ENCODE results near the gene OR2H2. TPM values are rescaled to one million over a fixed set of nuclear protein-coding genes. Genes with fewer than 3 reads are reported as not detected.
A peak's percentile ranks its signal among the peaks of the same experiment; 100 is the strongest.

OR2H2 gene
- total and polyA plus RNA-seq, 2 donors: under 0.01 TPM; not detected in 1

GRCh38 chr6:29559524-29560287 is 25.2 kb upstream of the OR2H2 start, which contains the start of gene UBD:
TSS of gene UBD (minus strand) at chr6:29559732. CDS start at chr6:29559701, 31 bp downstream.
- peak within 1 kb of the TSS in 1 of 2 donors; percentile 15 for H3K27ac ChIP-seq (ENCODE audit: low read depth in 1 of 2, low read length in 1 of 2)
- 91% methylated on average over 6 of the region's 6 CpGs for WGBS

GRCh38 chr6:29561091-29561490 is 23.8 kb upstream of the OR2H2 start:
- Histone ChIP-seq H3K27me3 (ENCODE audit: control insufficient read depth in 2 of 2, insufficient read depth in 1 of 2, low read length in 1 of 2) (peaks cover 0 to 6% of the 10 kb centered on the region in 2 donors), H3K4me3 (ENCODE audit: low read length in 2 of 2) (no peak overlapping the region), H3K4me1 (ENCODE audit: control insufficient read depth in 2 of 2, insufficient read depth in 2 of 2, low read length in 2 of 2) (peaks cover 0 to 2% of the 10 kb centered on the region in 2 donors), H3K27ac (ENCODE audit: low read depth in 1 of 2, low read length in 1 of 2) (no peak overlapping the region), H3K36me3 (ENCODE audit: control insufficient read depth in 2 of 2, insufficient read depth in 2 of 2, low read length in 1 of 2) (no peaks in the 10 kb centered on the region), H3K9me3 (ENCODE audit: control insufficient read depth in 2 of 2, insufficient read depth in 1 of 2, low read length in 1 of 2) (no peaks in the 10 kb centered on the region)
- no peak for DNase-seq (ENCODE audit: low read depth in 6 of 9, low spot score in 9 of 9)

More at GRCh38 chr6:29559524-29560287, 25.2 kb upstream of the OR2H2 start, which contains the start of gene UBD:
- peak in 1 of 9 donors; percentile 8 for DNase-seq (ENCODE audit: low read depth in 6 of 9, low spot score in 9 of 9)
- Histone ChIP-seq H3K4me1 (ENCODE audit: control insufficient read depth in 2 of 2, insufficient read depth in 2 of 2, low read length in 2 of 2) (peaks cover 0 to 2% of the 10 kb centered on the region in 2 donors), H3K36me3 (ENCODE audit: control insufficient read depth in 2 of 2, insufficient read depth in 2 of 2, low read length in 1 of 2) (no peaks in the 10 kb centered on the region), H3K4me3 (ENCODE audit: low read length in 2 of 2) (no peak within 1 kb of the TSS), H3K27me3 (ENCODE audit: control insufficient read depth in 2 of 2, insufficient read depth in 1 of 2, low read length in 1 of 2) (peaks cover 2 to 15% of the 10 kb centered on the region in 2 donors), H3K9me3 (ENCODE audit: control insufficient read depth in 2 of 2, insufficient read depth in 1 of 2, low read length in 1 of 2) (no peaks in the 10 kb centered on the region)

- Histone ChIP-seq H3K4me3 (ENCODE audit: low read length in 2 of 2) (no peak overlapping the region), H3K27me3 (ENCODE audit: control insufficient read depth in 2 of 2, insufficient read depth in 1 of 2, low read length in 1 of 2) (peaks cover 0 to 6% of the 10 kb centered on the region in 2 donors), H3K36me3 (ENCODE audit: control insufficient read depth in 2 of 2, insufficient read depth in 2 of 2, low read length in 1 of 2) (no peaks in the 10 kb centered on the region), H3K27ac (ENCODE audit: low read depth in 1 of 2, low read length in 1 of 2) (no peak overlapping the region), H3K9me3 (ENCODE audit: control insufficient read depth in 2 of 2, insufficient read depth in 1 of 2, low read length in 1 of 2) (no peaks in the 10 kb centered on the region), H3K4me1 (ENCODE audit: control insufficient read depth in 2 of 2, insufficient read depth in 2 of 2, low read length in 2 of 2) (peaks cover 0 to 2% of the 10 kb centered on the region in 2 donors)
- WGBS: 96% methylated on average over 1 of the region's 1 CpG
- no peak for DNase-seq (ENCODE audit: low read depth in 6 of 9, low spot score in 9 of 9)
Measured at GRCh38 chr6:29561606-29562181, 23.2 kb upstream of the OR2H2 start.

- no peak for DNase-seq (ENCODE audit: low read depth in 6 of 9, low spot score in 9 of 9)
- Histone ChIP-seq H3K9me3 (ENCODE audit: control insufficient read depth in 2 of 2, insufficient read depth in 1 of 2, low read length in 1 of 2) (no peaks in the 10 kb centered on the region), H3K27me3 (ENCODE audit: control insufficient read depth in 2 of 2, insufficient read depth in 1 of 2, low read length in 1 of 2) (peaks cover 0 to 4% of the 10 kb centered on the region in 2 donors), H3K4me3 (ENCODE audit: low read length in 2 of 2) (no peak overlapping the region), H3K36me3 (ENCODE audit: control insufficient read depth in 2 of 2, insufficient read depth in 2 of 2, low read length in 1 of 2) (no peaks in the 10 kb centered on the region), H3K4me1 (ENCODE audit: control insufficient read depth in 2 of 2, insufficient read depth in 2 of 2, low read length in 2 of 2) (peaks cover 0 to 2% of the 10 kb centered on the region in 2 donors), H3K27ac (ENCODE audit: low read depth in 1 of 2, low read length in 1 of 2) (no peak overlapping the region)
- 11% methylated on average over 3 of the region's 3 CpGs for WGBS
Measured at GRCh38 chr6:29563435-29563965, 21.4 kb upstream of the OR2H2 start.

GRCh38 chr6:29564875-29565274 is 20.0 kb upstream of the OR2H2 start:
- Histone ChIP-seq H3K9me3 (ENCODE audit: control insufficient read depth in 2 of 2, insufficient read depth in 1 of 2, low read length in 1 of 2) (no peaks in the 10 kb centered on the region), H3K4me1 (ENCODE audit: control insufficient read depth in 2 of 2, insufficient read depth in 2 of 2, low read length in 2 of 2) (peaks cover 0 to 2% of the 10 kb centered on the region in 2 donors)

GRCh38 chr6:29566856-29567255 is 18.1 kb upstream of the OR2H2 start:
- no peak overlapping the region for H3K4me3 ChIP-seq (ENCODE audit: low read length in 2 of 2)
- H3K27ac ChIP-seq (ENCODE audit: low read depth in 1 of 2, low read length in 1 of 2): no peak overlapping the region
- H3K27me3 ChIP-seq (ENCODE audit: control insufficient read depth in 2 of 2, insufficient read depth in 1 of 2, low read length in 1 of 2): no peaks in the 10 kb centered on the region
- no peak for DNase-seq (ENCODE audit: low read depth in 6 of 9, low spot score in 9 of 9)
- H3K9me3 ChIP-seq (ENCODE audit: control insufficient read depth in 2 of 2, insufficient read depth in 1 of 2, low read length in 1 of 2): no peaks in the 10 kb centered on the region
- 95% methylated on average over 5 of the region's 5 CpGs for WGBS
- H3K4me1 ChIP-seq (ENCODE audit: control insufficient read depth in 2 of 2, insufficient read depth in 2 of 2, low read length in 2 of 2): no peaks in the 10 kb centered on the region
- no peaks in the 10 kb centered on the region for H3K36me3 ChIP-seq (ENCODE audit: control insufficient read depth in 2 of 2, insufficient read depth in 2 of 2, low read length in 1 of 2)

More at GRCh38 chr6:29564875-29565274, 20.0 kb upstream of the OR2H2 start:
- Histone ChIP-seq H3K36me3 (ENCODE audit: control insufficient read depth in 2 of 2, insufficient read depth in 2 of 2, low read length in 1 of 2) (no peaks in the 10 kb centered on the region), H3K27ac (ENCODE audit: low read depth in 1 of 2, low read length in 1 of 2) (no peak overlapping the region), H3K4me3 (ENCODE audit: low read length in 2 of 2) (no peak overlapping the region), H3K27me3 (ENCODE audit: control insufficient read depth in 2 of 2, insufficient read depth in 1 of 2, low read length in 1 of 2) (no peaks in the 10 kb centered on the region)
- DNase-seq (ENCODE audit: low read depth in 6 of 9, low spot score in 9 of 9): no peak

GRCh38 chr6:29567541-29567940 is 17.4 kb upstream of the OR2H2 start:
- Histone ChIP-seq H3K36me3 (ENCODE audit: control insufficient read depth in 2 of 2, insufficient read depth in 2 of 2, low read length in 1 of 2) (no peaks in the 10 kb centered on the region), H3K9me3 (ENCODE audit: control insufficient read depth in 2 of 2, insufficient read depth in 1 of 2, low read length in 1 of 2) (no peaks in the 10 kb centered on the region), H3K4me1 (ENCODE audit: control insufficient read depth in 2 of 2, insufficient read depth in 2 of 2, low read length in 2 of 2) (no peaks in the 10 kb centered on the region), H3K27ac (ENCODE audit: low read depth in 1 of 2, low read length in 1 of 2) (no peak overlapping the region), H3K27me3 (ENCODE audit: control insufficient read depth in 2 of 2, insufficient read depth in 1 of 2, low read length in 1 of 2) (no peaks in the 10 kb centered on the region), H3K4me3 (ENCODE audit: low read length in 2 of 2) (no peak overlapping the region)
- WGBS: 89% methylated on average over 2 of the region's 2 CpGs
- no peak for DNase-seq (ENCODE audit: low read depth in 6 of 9, low spot score in 9 of 9)

- 90% methylated on average over 5 of the region's 5 CpGs for WGBS
- Histone ChIP-seq H3K4me3 (ENCODE audit: low read length in 2 of 2) (no peak overlapping the region), H3K27me3 (ENCODE audit: control insufficient read depth in 2 of 2, insufficient read depth in 1 of 2, low read length in 1 of 2) (no peaks in the 10 kb centered on the region), H3K4me1 (ENCODE audit: control insufficient read depth in 2 of 2, insufficient read depth in 2 of 2, low read length in 2 of 2) (no peaks in the 10 kb centered on the region), H3K27ac (ENCODE audit: low read depth in 1 of 2, low read length in 1 of 2) (no peak overlapping the region), H3K9me3 (ENCODE audit: control insufficient read depth in 2 of 2, insufficient read depth in 1 of 2, low read length in 1 of 2) (no peaks in the 10 kb centered on the region), H3K36me3 (ENCODE audit: control insufficient read depth in 2 of 2, insufficient read depth in 2 of 2, low read length in 1 of 2) (no peaks in the 10 kb centered on the region)
- no peak for DNase-seq (ENCODE audit: low read depth in 6 of 9, low spot score in 9 of 9)
Measured at GRCh38 chr6:29567991-29568390, 16.9 kb upstream of the OR2H2 start.

- Histone ChIP-seq H3K36me3 (ENCODE audit: control insufficient read depth in 2 of 2, insufficient read depth in 2 of 2, low read length in 1 of 2) (no peaks in the 10 kb centered on the region), H3K4me1 (ENCODE audit: control insufficient read depth in 2 of 2, insufficient read depth in 2 of 2, low read length in 2 of 2) (no peaks in the 10 kb centered on the region), H3K9me3 (ENCODE audit: control insufficient read depth in 2 of 2, insufficient read depth in 1 of 2, low read length in 1 of 2) (no peaks in the 10 kb centered on the region), H3K27me3 (ENCODE audit: control insufficient read depth in 2 of 2, insufficient read depth in 1 of 2, low read length in 1 of 2) (no peaks in the 10 kb centered on the region), H3K27ac (ENCODE audit: low read depth in 1 of 2, low read length in 1 of 2) (no peak overlapping the region), H3K4me3 (ENCODE audit: low read length in 2 of 2) (no peak overlapping the region)
- DNase-seq (ENCODE audit: low read depth in 6 of 9, low spot score in 9 of 9): no peak
Measured at GRCh38 chr6:29576056-29576455, 8.9 kb upstream of the OR2H2 start.

Data from thymus (tissue), 11 donors.